WI38 (cell line): ENCODE measurements around the gene FAM234A.

Experiments
- H3K4me3 ChIP-seq: 2 replicates; pipeline ENCODE4 v1.5.1; 2011; ENCODE audit warnings: low read depth, mild to moderate bottlenecking, control low read depth, low read length
- TF ChIP-seq, protein P1 (sequence below): IDR thresholded peaks from 2 replicates; pipeline ENCODE4 v1.5.1; 2012; ENCODE audit warnings: low read depth, mild to moderate bottlenecking, control low read depth, low read length

The FAM234A gene

DNA sequence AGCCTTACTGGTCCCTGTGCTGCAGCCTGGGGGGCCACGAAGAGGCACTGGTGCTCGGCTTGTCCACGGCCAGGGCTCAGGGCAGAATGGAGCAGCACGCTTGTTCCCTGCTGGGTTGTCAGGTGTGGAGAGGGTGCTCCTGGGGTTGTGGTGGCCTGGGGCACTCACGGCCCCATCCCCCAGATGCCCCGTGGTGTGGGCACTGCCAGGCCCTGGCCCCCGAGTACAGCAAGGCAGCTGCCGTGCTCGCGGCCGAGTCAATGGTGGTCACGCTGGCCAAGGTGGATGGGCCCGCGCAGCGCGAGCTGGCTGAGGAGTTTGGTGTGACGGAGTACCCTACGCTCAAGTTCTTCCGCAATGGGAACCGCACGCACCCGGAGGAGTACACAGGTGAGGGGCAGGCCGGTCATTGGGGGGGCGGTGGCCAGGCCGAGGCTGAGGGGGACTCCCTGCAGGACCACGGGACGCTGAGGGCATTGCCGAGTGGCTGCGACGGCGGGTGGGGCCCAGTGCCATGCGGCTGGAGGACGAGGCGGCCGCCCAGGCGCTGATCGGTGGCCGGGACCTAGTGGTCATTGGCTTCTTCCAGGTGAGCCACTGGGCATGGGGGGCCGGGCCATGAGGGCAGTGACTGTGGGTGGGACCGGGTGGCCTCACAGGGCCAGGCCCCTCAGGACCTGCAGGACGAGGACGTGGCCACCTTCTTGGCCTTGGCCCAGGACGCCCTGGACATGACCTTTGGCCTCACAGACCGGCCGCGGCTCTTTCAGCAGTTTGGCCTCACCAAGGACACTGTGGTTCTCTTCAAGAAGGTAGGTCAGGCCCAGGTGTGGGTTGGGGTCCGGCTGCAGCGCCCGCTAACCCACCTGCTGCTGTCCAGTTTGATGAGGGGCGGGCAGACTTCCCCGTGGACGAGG is 49.8 kb downstream of the FAM234A start:
- H3K4me3 ChIP-seq = no peak overlapping the region
- TF ChIP-seq, protein P1, sequence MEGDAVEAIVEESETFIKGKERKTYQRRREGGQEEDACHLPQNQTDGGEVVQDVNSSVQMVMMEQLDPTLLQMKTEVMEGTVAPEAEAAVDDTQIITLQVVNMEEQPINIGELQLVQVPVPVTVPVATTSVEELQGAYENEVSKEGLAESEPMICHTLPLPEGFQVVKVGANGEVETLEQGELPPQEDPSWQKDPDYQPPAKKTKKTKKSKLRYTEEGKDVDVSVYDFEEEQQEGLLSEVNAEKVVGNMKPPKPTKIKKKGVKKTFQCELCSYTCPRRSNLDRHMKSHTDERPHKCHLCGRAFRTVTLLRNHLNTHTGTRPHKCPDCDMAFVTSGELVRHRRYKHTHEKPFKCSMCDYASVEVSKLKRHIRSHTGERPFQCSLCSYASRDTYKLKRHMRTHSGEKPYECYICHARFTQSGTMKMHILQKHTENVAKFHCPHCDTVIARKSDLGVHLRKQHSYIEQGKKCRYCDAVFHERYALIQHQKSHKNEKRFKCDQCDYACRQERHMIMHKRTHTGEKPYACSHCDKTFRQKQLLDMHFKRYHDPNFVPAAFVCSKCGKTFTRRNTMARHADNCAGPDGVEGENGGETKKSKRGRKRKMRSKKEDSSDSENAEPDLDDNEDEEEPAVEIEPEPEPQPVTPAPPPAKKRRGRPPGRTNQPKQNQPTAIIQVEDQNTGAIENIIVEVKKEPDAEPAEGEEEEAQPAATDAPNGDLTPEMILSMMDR = no peak

DNA sequence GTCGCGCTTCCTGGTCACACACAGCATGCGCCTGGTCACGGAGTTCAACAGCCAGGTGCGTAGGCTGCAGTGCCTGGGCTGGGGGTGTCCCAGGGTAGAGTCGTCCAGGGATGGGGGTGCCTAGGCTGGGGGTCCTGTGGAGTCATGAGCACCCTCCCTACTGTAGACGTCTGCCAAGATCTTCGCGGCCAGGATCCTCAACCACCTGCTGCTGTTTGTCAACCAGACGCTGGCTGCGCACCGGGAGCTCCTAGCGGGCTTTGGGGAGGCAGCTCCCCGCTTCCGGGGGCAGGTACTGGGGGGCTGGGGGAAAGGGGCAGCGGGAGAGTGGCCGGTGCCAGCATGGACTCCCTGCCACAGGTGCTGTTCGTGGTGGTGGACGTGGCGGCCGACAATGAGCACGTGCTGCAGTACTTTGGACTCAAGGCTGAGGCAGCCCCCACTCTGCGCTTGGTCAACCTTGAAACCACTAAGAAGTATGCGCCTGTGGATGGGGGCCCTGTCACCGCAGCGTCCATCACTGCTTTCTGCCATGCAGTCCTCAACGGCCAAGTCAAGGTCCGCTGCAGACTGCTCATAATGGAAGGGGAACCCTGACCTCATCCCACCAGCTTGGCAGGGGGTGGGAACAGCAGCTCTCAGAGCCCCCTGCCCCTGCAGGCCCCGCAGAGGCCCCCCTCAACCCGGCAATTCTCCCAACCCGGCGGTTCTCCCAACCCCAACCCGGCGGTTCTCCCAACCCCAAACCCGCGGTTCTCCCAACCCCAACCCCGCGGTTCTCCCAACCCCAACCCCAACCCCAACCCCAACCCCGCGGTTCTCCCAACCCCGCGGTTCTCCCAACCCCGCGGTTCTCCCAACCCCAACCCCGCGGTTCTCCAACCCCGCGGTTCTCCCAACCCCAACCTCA is 50.8 kb downstream of the FAM234A start:
- TF ChIP-seq, protein P1 = no peak
- no peak overlapping the region for H3K4me3 ChIP-seq

DNA sequence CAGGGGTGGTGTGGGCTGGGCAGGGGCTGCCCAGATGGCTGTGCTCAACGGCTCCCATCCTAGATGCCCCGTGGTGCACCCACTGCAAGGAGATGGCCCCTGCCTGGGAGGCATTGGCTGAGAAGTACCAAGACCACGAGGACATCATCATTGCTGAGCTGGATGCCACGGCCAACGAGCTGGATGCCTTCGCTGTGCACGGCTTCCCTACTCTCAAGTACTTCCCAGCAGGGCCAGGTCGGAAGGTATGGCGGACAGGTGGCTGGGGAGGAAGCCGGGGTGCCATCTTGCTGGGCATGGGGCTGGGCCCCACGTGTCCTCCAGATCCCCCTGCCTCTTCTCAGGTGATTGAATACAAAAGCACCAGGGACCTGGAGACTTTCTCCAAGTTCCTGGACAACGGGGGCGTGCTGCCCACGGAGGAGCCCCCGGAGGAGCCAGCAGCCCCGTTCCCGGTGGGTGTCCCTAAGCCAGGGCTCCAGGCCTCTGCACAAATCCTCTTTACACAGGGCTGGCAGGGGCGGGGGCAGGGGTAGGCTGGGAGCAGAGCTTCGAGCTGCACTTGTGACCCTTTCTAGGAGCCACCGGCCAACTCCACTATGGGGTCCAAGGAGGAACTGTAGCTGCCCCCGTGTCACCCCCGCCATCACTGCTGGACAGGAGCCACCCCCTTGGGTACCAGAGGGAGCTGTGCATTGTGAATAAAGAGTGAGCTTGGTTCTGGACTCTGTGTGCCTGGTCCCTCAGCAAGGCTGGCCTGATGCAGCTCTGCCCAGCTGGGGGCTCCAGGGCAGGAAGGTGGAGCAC is 52.1 kb downstream of the FAM234A start:
- TF ChIP-seq, protein P1 = no peak

DNA sequence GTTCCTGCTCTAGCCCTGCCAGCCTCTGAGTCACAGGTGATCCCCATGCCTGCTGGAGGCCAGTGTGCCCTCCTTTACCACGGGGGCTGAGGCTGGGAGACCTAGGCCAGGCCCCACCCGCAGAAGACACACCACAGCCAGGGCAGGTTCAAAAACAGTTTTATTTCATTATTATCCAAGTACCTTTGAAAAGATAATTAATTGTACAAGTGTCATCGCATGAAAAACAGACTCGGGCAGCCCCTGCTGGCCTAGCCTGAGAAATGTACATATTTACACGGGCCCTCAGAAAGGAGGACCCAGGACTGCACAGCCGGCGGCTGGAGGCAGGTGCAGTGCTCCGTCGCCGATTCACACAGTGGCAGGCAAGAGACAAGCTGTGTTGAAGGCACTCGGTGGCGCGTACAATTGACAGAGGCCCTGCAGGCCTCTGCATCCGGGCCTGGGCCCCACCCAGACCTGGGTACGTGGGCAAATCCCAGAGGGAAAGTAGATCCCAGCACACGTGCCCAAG is 52.7 kb downstream of the FAM234A start:
- TF ChIP-seq, protein P1 = no peak
- no peak overlapping the region for H3K4me3 ChIP-seq

More for the DNA sequence above, 52.1 kb downstream of the FAM234A start:
- H3K4me3 ChIP-seq = no peak overlapping the region

DNA sequence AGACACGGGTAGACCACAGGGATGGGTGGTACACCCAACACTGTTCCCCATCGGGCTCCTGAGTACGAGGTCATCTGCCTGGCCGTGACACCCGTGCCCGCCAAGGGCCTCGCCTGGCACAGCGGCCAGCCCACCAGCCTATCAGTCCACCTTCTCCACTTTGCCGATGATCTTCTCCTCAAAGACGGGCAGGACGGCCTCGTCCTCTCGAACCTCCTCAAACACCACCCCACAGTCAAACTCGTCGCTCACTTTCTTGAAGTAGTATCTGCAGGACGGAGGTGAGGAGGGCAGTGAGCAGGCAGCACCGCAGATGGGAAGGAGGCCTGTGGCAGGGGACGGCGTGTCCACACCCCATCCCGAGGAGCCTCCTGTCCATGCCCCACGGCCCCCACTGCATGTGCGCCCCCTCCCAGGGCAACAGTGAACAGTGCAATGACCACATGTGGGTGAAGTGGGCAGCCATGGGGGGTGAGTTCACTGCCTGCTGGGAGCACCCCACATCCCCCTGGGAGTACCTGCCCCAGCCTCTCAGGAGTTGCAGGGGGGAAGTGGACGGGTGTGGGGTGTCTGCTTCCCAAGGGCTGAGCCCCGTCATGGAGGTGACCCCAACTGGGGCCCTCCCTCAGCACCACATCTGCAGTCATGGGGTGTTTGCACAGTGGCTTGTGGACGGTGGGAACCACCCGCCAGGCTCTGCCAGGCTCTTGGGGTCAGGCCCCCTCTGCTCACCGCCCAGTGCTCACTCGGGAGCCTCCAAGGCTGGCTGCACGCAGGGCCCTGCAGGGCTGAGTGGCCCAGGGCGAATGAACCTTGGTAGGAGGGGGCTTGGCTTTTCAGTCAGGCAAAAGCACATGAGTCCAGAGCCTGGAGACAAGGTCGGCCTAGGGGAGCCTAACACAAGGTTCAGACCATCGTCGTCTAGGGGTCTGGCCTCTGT is 53.6 kb downstream of the FAM234A start:
- no peak overlapping the region for H3K4me3 ChIP-seq
- TF ChIP-seq, protein P1 = no peak
